HG03135 (cell line): ENCODE measurements around the gene PITRM1.
"Not testable (repeated sequence)": the region's sequence is repeated elsewhere in the genome, so short reads cannot be mapped to it uniquely, and the experiment has no call there.

Source experiments
- ATAC-seq: cut with Tn5 transposase; IDR thresholded peaks from one replicate; pipeline ENCODE4 v1.9.1; 2021; ENCODE audit warnings: mild to moderate bottlenecking, moderate library complexity; ENCODE audit not compliant: unreplicated experiment

The PITRM1 gene

GRCh38 chr10:3172446-3173170 is at the start of gene PITRM1:
Gene PITRM1 (minus strand): TSS chr10:3172782. CDS start chr10:3172772, 10 bp downstream.
- peak; percentile 96 for ATAC-seq

- ATAC-seq, result no peak
These were observed 49.5 kb upstream of the PITRM1 start for GRCh38 chr10:3222068-3222467.

- ATAC-seq, result not testable (repeated sequence)
These were observed 49.0 kb upstream of the PITRM1 start for GRCh38 chr10:3221601-3222000.

- ATAC-seq, result no peak
These were observed 48.3 kb upstream of the PITRM1 start for GRCh38 chr10:3220853-3221252.

GRCh38 chr10:3219021-3219628 is 46.5 kb upstream of the PITRM1 start:
- not testable (repeated sequence) for ATAC-seq

- ATAC-seq, result no peak
These were observed 45.3 kb upstream of the PITRM1 start for GRCh38 chr10:3217853-3218252.

GRCh38 chr10:3217301-3217700 is 44.7 kb upstream of the PITRM1 start:
- no peak for ATAC-seq

- ATAC-seq, result no peak
These were observed 42.7 kb upstream of the PITRM1 start for GRCh38 chr10:3215153-3215775.

GRCh38 chr10:3213758-3214515 is 41.4 kb upstream of the PITRM1 start:
- no peak for ATAC-seq

- ATAC-seq, result no peak
These were observed 40.6 kb upstream of the PITRM1 start for GRCh38 chr10:3213208-3213607.

GRCh38 chr10:3210251-3210877 is 37.8 kb upstream of the PITRM1 start:
- ATAC-seq, result no peak

- ATAC-seq, result no peak
These were observed 36.2 kb upstream of the PITRM1 start for GRCh38 chr10:3208481-3209406.

GRCh38 chr10:3207351-3207750 is 34.8 kb upstream of the PITRM1 start:
- no peak for ATAC-seq

GRCh38 chr10:3206511-3207157 is 34.1 kb upstream of the PITRM1 start:
- no peak for ATAC-seq

GRCh38 chr10:3203972-3204371 is 31.4 kb upstream of the PITRM1 start:
- ATAC-seq, result no peak

GRCh38 chr10:3203016-3203811 is 30.6 kb upstream of the PITRM1 start:
- no peak for ATAC-seq

- no peak for ATAC-seq
These were observed 29.2 kb upstream of the PITRM1 start for GRCh38 chr10:3201796-3202195.

- no peak for ATAC-seq
These were observed 26.9 kb upstream of the PITRM1 start for GRCh38 chr10:3199488-3199887.

GRCh38 chr10:3198900-3199299 is 26.3 kb upstream of the PITRM1 start:
- no peak for ATAC-seq
